HAP-1 (cell line): Measurements from ENCODE around the gene PLCB1.
A peak's percentile ranks its signal among the peaks of the same experiment; 100 is the strongest.
"Not testable (repeated sequence)": the region's sequence is repeated elsewhere in the genome, so short reads cannot be mapped to it uniquely, and the experiment has no call there.

Experiments used
- DNase-seq, 2 experiments: peaks; one replicate each; pipeline ENCODE4 v3.0.0-alpha.2; 2016 to 2020; ENCODE audit warnings: low spot score in 2 of 2
- H3K27me3 ChIP-seq: fragments of 250-450 bp; sonication (Bioruptor Pico); 2 replicates; pipeline ENCODE4 v1.5.1; 2020; ENCODE audit warnings: low read depth, mild to moderate bottlenecking, moderate library complexity
- H3K36me3 ChIP-seq: fragments of 250-450 bp; sonication (Bioruptor Pico); replicated peaks from 2 replicates; pipeline ENCODE4 v1.5.1; 2020; ENCODE audit warnings: mild to moderate bottlenecking
- H3K4me1 ChIP-seq: fragments of 250-450 bp; sonication (Bioruptor Pico); 2 replicates; pipeline ENCODE4 v1.5.1; 2020; ENCODE audit warnings: mild to moderate bottlenecking
- H3K4me3 ChIP-seq: fragments of 250-450 bp; sonication (Bioruptor Pico); 2 replicates; pipeline ENCODE4 v1.5.1; 2020; ENCODE audit warnings: mild to moderate bottlenecking, moderate library complexity
- H3K9me3 ChIP-seq: fragments of 250-450 bp; sonication (Bioruptor Pico); 2 replicates; pipeline ENCODE4 v1.5.1; 2020; ENCODE audit warnings: mild to moderate bottlenecking, moderate library complexity
- in situ Hi-C: fragments of 300-500 bp; cut with MboI; formaldehyde crosslinking; loops from 3 replicates; pipeline ENCODE4 v1.14.3; 2020; ENCODE audit warnings: low sequenced_read_pairs, inconsistent platforms, mixed read lengths

The PLCB1 gene

GRCh38 chr20:8131598-8132483 lies at the start of gene PLCB1:
TSS of gene PLCB1 (plus strand) at chr20:8132266. CDS start at chr20:8132652, 386 bp downstream.
- Histone ChIP-seq H3K36me3 (no peaks in the 10 kb centered on the region), H3K9me3 (no peaks in the 10 kb centered on the region), H3K27me3 (no peaks in the 10 kb centered on the region), H3K4me1 (peaks cover 39% of the 10 kb centered on the region), H3K4me3 (peak within 1 kb of the TSS; percentile 34)
- in situ Hi-C loops = loop anchor here (10.0 to 25.0 kb wide), 2 partner anchors 253 to 580 kb away; no protein-coding TSS in a partner anchor
- DNase-seq = peak; percentile 71 to 90

- DNase-seq = no peak
- no peaks in the 10 kb centered on the region for H3K36me3 ChIP-seq
- no peak overlapping the region for H3K4me3 ChIP-seq
- in situ Hi-C loops = no loop called here
- H3K4me1 ChIP-seq = no peaks in the 10 kb centered on the region
- no peaks in the 10 kb centered on the region; the same call in 1 of the 2 replicates for H3K27me3 ChIP-seq
- H3K9me3 ChIP-seq = no peaks in the 10 kb centered on the region
These were observed 49.1 kb upstream of the PLCB1 start for GRCh38 chr20:8082989-8083388.

GRCh38 chr20:8089668-8090067 lies 42.4 kb upstream of the PLCB1 start:
- no peaks in the 10 kb centered on the region for H3K4me1 ChIP-seq
- in situ Hi-C loops = no loop called here
- H3K9me3 ChIP-seq = no peaks in the 10 kb centered on the region
- no peak overlapping the region for H3K4me3 ChIP-seq
- DNase-seq = no peak
- no peaks in the 10 kb centered on the region; the same call in 1 of the 2 replicates for H3K27me3 ChIP-seq
- H3K36me3 ChIP-seq = no peaks in the 10 kb centered on the region

GRCh38 chr20:8094415-8094818 lies 37.6 kb upstream of the PLCB1 start:
- in situ Hi-C loops = no loop called here

GRCh38 chr20:8094850-8095249 lies 37.2 kb upstream of the PLCB1 start:
- Histone ChIP-seq H3K27me3 (peaks cover 6% of the 10 kb centered on the region; the same call in 1 of the 2 replicates), H3K36me3 (no peaks in the 10 kb centered on the region), H3K4me3 (no peak overlapping the region), H3K4me1 (no peaks in the 10 kb centered on the region), H3K9me3 (no peaks in the 10 kb centered on the region)
- in situ Hi-C loops = no loop called here
- no peak for DNase-seq

More at GRCh38 chr20:8094415-8094818, 37.6 kb upstream of the PLCB1 start:
- peak in 1 of 2 experiments; percentile 44 for DNase-seq
- no peaks in the 10 kb centered on the region for H3K9me3 ChIP-seq
- no peaks in the 10 kb centered on the region for H3K4me1 ChIP-seq
- no peaks in the 10 kb centered on the region for H3K36me3 ChIP-seq
- peaks cover 6% of the 10 kb centered on the region; the same call in 1 of the 2 replicates for H3K27me3 ChIP-seq
- H3K4me3 ChIP-seq = no peak overlapping the region

GRCh38 chr20:8095648-8096572 lies 36.2 kb upstream of the PLCB1 start:
- H3K27me3 ChIP-seq = peaks cover 6% of the 10 kb centered on the region
- H3K36me3 ChIP-seq = no peaks in the 10 kb centered on the region
- H3K4me1 ChIP-seq = no peaks in the 10 kb centered on the region
- no peak for DNase-seq
- H3K4me3 ChIP-seq = no peak overlapping the region
- H3K9me3 ChIP-seq = no peaks in the 10 kb centered on the region
- in situ Hi-C loops = no loop called here

- Histone ChIP-seq H3K27me3 (peaks cover 8% of the 10 kb centered on the region), H3K4me3 (no peak overlapping the region), H3K4me1 (no peaks in the 10 kb centered on the region), H3K9me3 (no peaks in the 10 kb centered on the region), H3K36me3 (no peaks in the 10 kb centered on the region)
- in situ Hi-C loops = no loop called here
- no peak for DNase-seq
These were observed 34.8 kb upstream of the PLCB1 start for GRCh38 chr20:8097307-8097706.

GRCh38 chr20:8104252-8104651 lies 27.8 kb upstream of the PLCB1 start:
- no peaks in the 10 kb centered on the region for H3K36me3 ChIP-seq
- peaks cover 3% of the 10 kb centered on the region; the same call in 1 of the 2 replicates for H3K9me3 ChIP-seq
- H3K4me1 ChIP-seq = no peaks in the 10 kb centered on the region
- in situ Hi-C loops = no loop called here
- no peak for DNase-seq
- no peak overlapping the region for H3K4me3 ChIP-seq
- H3K27me3 ChIP-seq = peaks cover 3% of the 10 kb centered on the region; the same call in 1 of the 2 replicates

- H3K4me3 ChIP-seq = peak overlapping the region; percentile 16
- in situ Hi-C loops, H3K36me3 ChIP-seq, DNase-seq, H3K27me3 ChIP-seq, H3K4me1 ChIP-seq, H3K9me3 ChIP-seq: not testable (repeated sequence)
These were observed 17.5 kb upstream of the PLCB1 start for GRCh38 chr20:8114612-8115011.

GRCh38 chr20:8115436-8115835 lies 16.6 kb upstream of the PLCB1 start:
- H3K4me1 ChIP-seq = no peaks in the 10 kb centered on the region
- in situ Hi-C loops = no loop called here
- no peak overlapping the region for H3K4me3 ChIP-seq
- no peak for DNase-seq
- no peaks in the 10 kb centered on the region for H3K27me3 ChIP-seq
- H3K9me3 ChIP-seq = no peaks in the 10 kb centered on the region
- H3K36me3 ChIP-seq = no peaks in the 10 kb centered on the region

- no peaks in the 10 kb centered on the region for H3K36me3 ChIP-seq
- no peaks in the 10 kb centered on the region for H3K4me1 ChIP-seq
- no peak overlapping the region for H3K4me3 ChIP-seq
- DNase-seq = no peak
- in situ Hi-C loops = no loop called here
- no peaks in the 10 kb centered on the region for H3K27me3 ChIP-seq
- H3K9me3 ChIP-seq = no peaks in the 10 kb centered on the region
These were observed 15.8 kb upstream of the PLCB1 start for GRCh38 chr20:8116067-8116811.

- no peak overlapping the region for H3K4me3 ChIP-seq
- no peaks in the 10 kb centered on the region for H3K27me3 ChIP-seq
- no peaks in the 10 kb centered on the region for H3K9me3 ChIP-seq
- no peaks in the 10 kb centered on the region for H3K4me1 ChIP-seq
- no peak for DNase-seq
- in situ Hi-C loops = no loop called here
- H3K36me3 ChIP-seq = no peaks in the 10 kb centered on the region
These were observed 14.4 kb upstream of the PLCB1 start for GRCh38 chr20:8117636-8118035.

- in situ Hi-C loops = no loop called here
- H3K4me3 ChIP-seq = no peak overlapping the region
These were observed 14.0 kb upstream of the PLCB1 start for GRCh38 chr20:8118039-8118438.

More at GRCh38 chr20:8118039-8118438, 14.0 kb upstream of the PLCB1 start:
- Histone ChIP-seq H3K36me3 (no peaks in the 10 kb centered on the region), H3K4me1 (no peaks in the 10 kb centered on the region), H3K27me3 (no peaks in the 10 kb centered on the region), H3K9me3 (no peaks in the 10 kb centered on the region)
- DNase-seq = no peak
